A549 (cell line): ENCODE results near the gene GPR158. TPM values are rescaled to one million over a fixed set of nuclear protein-coding genes. Genes with fewer than 3 reads are reported as not detected.
A peak's percentile ranks its signal among the peaks of the same experiment; 100 is the strongest.

ENCODE experiments used
- ATAC-seq, 2 experiments: fragments of 200-7000 bp in 1 of 2; fragments of >200 bp in 1 of 2; cut with Nextera tagmentation in 1 of 2; cut with Tn5 transposase in 1 of 2; 3 replicates each; pipeline versions ENCODE4 v1.8.0 to v1.9.1; 2018 to 2020; ENCODE audit warnings: mild to moderate bottlenecking in 1 of 2, moderate library complexity in 1 of 2
- CTCF ChIA-PET: fragments of 300-600 bp; sonication (Branson Sonifier 250); formaldehyde crosslinking; extraction: SDS; loops from one replicate; lab custom pipeline; 2021; ENCODE audit warnings: antibody characterized with exemption, inconsistent platforms; lab: Yijun Ruan, JAX
- POLR2A ChIA-PET: fragments of 350-600 bp; formaldehyde crosslinking; extraction: SDS; loops from one replicate; lab custom pipeline; 2021; ENCODE audit warnings: antibody characterized with exemption, inconsistent platforms; lab: Yijun Ruan, JAX
- DNase-seq, 2 experiments: peaks; one replicate each; pipeline versions ENCODE4 v3.0.0 to v3.0.0-alpha.2; 2011 to 2016; ENCODE audit warnings: low read depth in 1 of 2, low spot score in 1 of 2
- FAIRE-seq: peaks from 2 replicates; lab custom pipeline; 2011; peaks lifted over from hg19 to GRCh38; lab: Jason Lieb, UNC
- H3K27ac ChIP-seq, 2 experiments: fragments of >200 bp; sonication (Bioruptor Twin); formaldehyde crosslinking; 3 replicates each; pipeline ENCODE4 v1.5.1; 2016 to 2017
- H3K4me1 ChIP-seq: fragments of >200 bp; sonication (Bioruptor Twin); formaldehyde crosslinking; 3 replicates; pipeline ENCODE4 v1.6.1; 2016
- H3K4me2 ChIP-seq: fragments of >200 bp; sonication (Bioruptor Twin); formaldehyde crosslinking; 3 replicates; pipeline ENCODE4 v1.6.1; 2016
- H3K4me3 ChIP-seq: fragments of >200 bp; sonication (Bioruptor Twin); formaldehyde crosslinking; 3 replicates; pipeline ENCODE4 v1.5.1; 2016
- H3K9me3 ChIP-seq: fragments of >200 bp; sonication (Bioruptor Twin); formaldehyde crosslinking; 3 replicates; pipeline ENCODE4 v1.6.1; 2016
- FOSB ChIP-seq: fragments of 250-450 bp; sonication (Bioruptor Pico); IDR thresholded peaks from 2 replicates; pipeline ENCODE4 v1.5.0; 2020; ENCODE audit warnings: mild to moderate bottlenecking, moderate library complexity
- FOSL2 ChIP-seq, 2 experiments: fragments of 450-650 bp in 1 of 2; fragments of >200 bp in 1 of 2; sonication (Bioruptor Twin) in 1 of 2; formaldehyde crosslinking; IDR thresholded peaks; 2 replicates each; pipeline versions ENCODE4 v1.5.0 to v1.6.1; 2016 to 2020; ENCODE audit warnings: mild to moderate bottlenecking in 1 of 2, moderate library complexity in 1 of 2
- FOXS1 ChIP-seq: fragments of 250-450 bp; sonication (Bioruptor Pico); IDR thresholded peaks from 2 replicates; pipeline ENCODE4 v1.5.0; 2020; ENCODE audit warnings: mild to moderate bottlenecking, moderate library complexity
- HEYL ChIP-seq: fragments of 250-450 bp; sonication (Bioruptor Pico); IDR thresholded peaks from 2 replicates; pipeline ENCODE4 v1.8.0; 2021; ENCODE audit warnings: mild to moderate bottlenecking, moderate library complexity
- HOXB13 ChIP-seq: fragments of 250-450 bp; sonication (Bioruptor Pico); IDR thresholded peaks from 2 replicates; pipeline ENCODE4 v1.5.0; 2020; ENCODE audit warnings: low read depth, mild to moderate bottlenecking, moderate library complexity
- JUN ChIP-seq, 2 experiments: fragments of >200 bp; sonication (Bioruptor Twin); formaldehyde crosslinking; IDR thresholded peaks; 2 replicates in 1 of 2; 3 replicates in 1 of 2; pipeline ENCODE4 v1.6.1; 2016 to 2017
- KDM5A ChIP-seq: fragments of 200-600 bp; sonication (generic); IDR thresholded peaks from 2 replicates; pipeline ENCODE4 v1.6.1; 2016; ENCODE audit warnings: antibody characterized with exemption, mild to moderate bottlenecking
- MAFK ChIP-seq: fragments of 450-650 bp; IDR thresholded peaks from 2 replicates; pipeline ENCODE4 v1.6.1; 2014; ENCODE audit not compliant: partially characterized antibody
- MAZ ChIP-seq: fragments of 150-350 bp; IDR thresholded peaks from 2 replicates; pipeline ENCODE4 v1.6.1; 2014; ENCODE audit warnings: antibody characterized with exemption, low read depth, low read length, borderline replicate concordance
- PHF8 ChIP-seq: fragments of 200-600 bp; sonication (generic); IDR thresholded peaks from 2 replicates; pipeline ENCODE4 v1.6.1; 2016; ENCODE audit warnings: low read depth, mild to moderate bottlenecking, antibody characterized with exemption, moderate library complexity, borderline replicate concordance
- POLR2A ChIP-seq: IDR thresholded peaks from 2 replicates; pipeline ENCODE4 v1.6.1; 2012; ENCODE audit warnings: mild to moderate bottlenecking, low read length
- RARB ChIP-seq: fragments of 250-450 bp; sonication (Bioruptor Pico); IDR thresholded peaks from 2 replicates; pipeline ENCODE4 v1.8.0; 2021; ENCODE audit warnings: mild to moderate bottlenecking, moderate library complexity
- RCOR1 ChIP-seq: fragments of 150-350 bp; IDR thresholded peaks from 2 replicates; pipeline ENCODE4 v1.6.1; 2014; ENCODE audit warnings: antibody characterized with exemption, low read length, low read depth
- RFX5 ChIP-seq: fragments of 450-650 bp; IDR thresholded peaks from 2 replicates; pipeline ENCODE4 v1.7.1; 2014; ENCODE audit warnings: antibody characterized with exemption, mild to moderate bottlenecking, moderate library complexity
- SMC3 ChIP-seq: fragments of >200 bp; sonication (Bioruptor Twin); formaldehyde crosslinking; IDR thresholded peaks from 3 replicates; pipeline ENCODE4 v1.6.1; 2018; ENCODE audit warnings: inconsistent platforms
- TFCP2L1 ChIP-seq: fragments of 250-450 bp; sonication (Bioruptor Pico); IDR thresholded peaks from 2 replicates; pipeline ENCODE4 v1.5.0; 2021; ENCODE audit warnings: mild to moderate bottlenecking
- TP53 ChIP-seq: fragments of 250-450 bp; sonication (Bioruptor Pico); IDR thresholded peaks from 2 replicates; pipeline ENCODE4 v1.5.0; 2021; ENCODE audit warnings: mild to moderate bottlenecking, moderate library complexity
- ZNF302 ChIP-seq: fragments of 250-450 bp; sonication (Bioruptor Pico); IDR thresholded peaks from 2 replicates; pipeline ENCODE4 v1.9.0; 2021; ENCODE audit warnings: inconsistent platforms, mild to moderate bottlenecking, moderate library complexity
- WGBS: methylation state at CpG from one replicate; pipeline ENCODE4 v1.1.6; 2017; ENCODE audit errors: missing lambda C conversion rate; 5-methylcytosine and 5-hydroxymethylcytosine counted together
- polyA plus RNA-seq, 4 experiments: library from polyadenylated mRNA; depleted of rRNA in 3 of 4; stranded (reverse); fragments of >200 nt; fragmentation: RNase III in 1 of 4; extraction: RNeasy Plus Mini Kit Qiagen cat#74134 plus additional on column Dnase treatment in 1 of 4; gene quantifications; 2 replicates in 3 of 4; 3 replicates in 1 of 4; pipeline ENCODE4 v1.2.3, GENCODE V29; 2011 to 2017
- TF ChIP-seq, protein P1 (sequence below): fragments of 250-450 bp; sonication (Bioruptor Pico); IDR thresholded peaks from 2 replicates; pipeline ENCODE4 v1.5.0; 2021; ENCODE audit warnings: mild to moderate bottlenecking, moderate library complexity, borderline replicate concordance
- TF ChIP-seq, protein P2 (sequence below): IDR thresholded peaks from 2 replicates; pipeline ENCODE4 v1.6.1; 2012
- TF ChIP-seq, protein P3 (sequence below): fragments of 200-600 bp; sonication (generic); IDR thresholded peaks from 2 replicates; pipeline ENCODE4 v1.6.1; 2016; ENCODE audit warnings: antibody characterized with exemption, mild to moderate bottlenecking, moderate library complexity

Gene GPR158
- polyA plus RNA-seq, 2 of the 4 experiments (the other 2 are of a cell fraction) = 0.01 to 0.03 TPM

DNA sequence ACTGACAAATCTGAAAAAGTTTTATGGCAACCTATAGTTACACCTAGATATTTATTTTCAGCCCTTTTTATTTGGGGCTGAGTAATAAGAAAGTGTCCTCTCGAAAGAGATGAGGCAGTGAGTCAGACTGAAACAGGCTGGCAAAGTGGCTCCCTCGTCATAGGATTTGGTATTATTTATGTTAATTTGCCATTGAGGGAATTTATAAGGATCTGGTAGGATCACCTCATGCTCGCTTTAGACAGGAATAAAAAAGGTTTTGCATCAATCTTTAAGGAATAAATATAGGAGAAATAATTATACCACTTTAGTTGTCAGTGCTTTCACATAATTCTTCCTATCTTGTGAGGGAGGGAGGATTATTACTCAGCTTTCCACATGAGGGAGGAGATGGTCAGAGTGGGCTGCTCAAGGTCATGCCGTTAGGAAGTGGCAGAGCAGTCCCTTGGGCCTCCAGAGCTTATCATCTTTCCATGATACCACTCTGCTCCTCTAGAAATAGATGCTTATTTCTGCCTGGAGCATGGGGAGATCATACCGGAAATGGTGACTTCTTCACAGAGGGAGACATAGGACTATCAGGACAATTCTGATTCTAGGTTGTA is 356.8 kb downstream of the GPR158 start:
- ChIA-PET POLR2A (no interaction called here), CTCF (no interaction called here)
- DNase-seq = no peak
- WGBS = 19% methylated on average over 5 of the region's 5 CpGs
- Histone ChIP-seq H3K4me3 (no peak overlapping the region), H3K9me3 (no peaks in the 10 kb centered on the region), H3K4me1 (no peaks in the 10 kb centered on the region), H3K27ac (no peak overlapping the region), H3K4me2 (no peak overlapping the region)
- no peak for FAIRE-seq
- no peak for ATAC-seq
- TF ChIP-seq, protein P1, sequence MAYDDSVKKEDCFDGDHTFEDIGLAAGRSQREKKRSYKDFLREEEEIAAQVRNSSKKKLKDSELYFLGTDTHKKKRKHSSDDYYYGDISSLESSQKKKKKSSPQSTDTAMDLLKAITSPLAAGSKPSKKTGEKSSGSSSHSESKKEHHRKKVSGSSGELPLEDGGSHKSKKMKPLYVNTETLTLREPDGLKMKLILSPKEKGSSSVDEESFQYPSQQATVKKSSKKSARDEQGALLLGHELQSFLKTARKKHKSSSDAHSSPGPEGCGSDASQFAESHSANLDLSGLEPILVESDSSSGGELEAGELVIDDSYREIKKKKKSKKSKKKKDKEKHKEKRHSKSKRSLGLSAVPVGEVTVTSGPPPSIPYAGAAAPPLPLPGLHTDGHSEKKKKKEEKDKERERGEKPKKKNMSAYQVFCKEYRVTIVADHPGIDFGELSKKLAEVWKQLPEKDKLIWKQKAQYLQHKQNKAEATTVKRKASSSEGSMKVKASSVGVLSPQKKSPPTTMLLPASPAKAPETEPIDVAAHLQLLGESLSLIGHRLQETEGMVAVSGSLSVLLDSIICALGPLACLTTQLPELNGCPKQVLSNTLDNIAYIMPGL (CRISPR knock-in tag) = no peak
- TF ChIP-seq FOSL2 (IDR thresholded peaks at IDR 0.05) (no peak), FOSL2 (CRISPR knock-in tag; IDR thresholded peaks at IDR 0.05) (no peak), FOXS1 (CRISPR knock-in tag) (no peak)

DNA sequence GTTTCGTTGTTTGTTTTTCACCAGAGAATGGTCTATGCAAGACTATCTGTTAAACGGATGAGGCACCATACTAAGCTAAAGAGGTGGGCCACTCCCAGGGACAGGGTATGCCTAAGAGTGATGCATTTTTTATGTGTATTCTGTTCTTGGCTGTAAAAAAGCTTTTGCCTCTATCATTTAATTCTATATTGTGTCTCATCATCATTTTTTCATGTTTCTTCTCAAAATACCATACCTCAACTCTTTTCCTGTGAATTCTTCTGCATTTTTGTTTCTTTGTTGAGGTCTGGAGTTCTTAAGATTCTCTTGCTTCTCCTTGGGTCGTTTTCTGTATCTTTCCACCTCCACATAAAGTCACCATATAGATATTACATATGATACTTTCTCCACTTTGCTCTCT is 357.4 kb downstream of the GPR158 start:
- H3K4me3 ChIP-seq = no peak overlapping the region
- no peaks in the 10 kb centered on the region for H3K4me1 ChIP-seq
- TF ChIP-seq MAFK (peak; percentile 63), FOXS1 (CRISPR knock-in tag) (no peak)
- H3K4me2 ChIP-seq = no peak overlapping the region
- ATAC-seq (no peak), DNase-seq (no peak), FAIRE-seq (no peak)
- POLR2A ChIA-PET = no interaction called here
- CTCF ChIA-PET = no interaction called here
- WGBS = 28% methylated on average over 3 of the region's 3 CpGs
- no peaks in the 10 kb centered on the region for H3K9me3 ChIP-seq
- H3K27ac ChIP-seq = no peak overlapping the region

DNA sequence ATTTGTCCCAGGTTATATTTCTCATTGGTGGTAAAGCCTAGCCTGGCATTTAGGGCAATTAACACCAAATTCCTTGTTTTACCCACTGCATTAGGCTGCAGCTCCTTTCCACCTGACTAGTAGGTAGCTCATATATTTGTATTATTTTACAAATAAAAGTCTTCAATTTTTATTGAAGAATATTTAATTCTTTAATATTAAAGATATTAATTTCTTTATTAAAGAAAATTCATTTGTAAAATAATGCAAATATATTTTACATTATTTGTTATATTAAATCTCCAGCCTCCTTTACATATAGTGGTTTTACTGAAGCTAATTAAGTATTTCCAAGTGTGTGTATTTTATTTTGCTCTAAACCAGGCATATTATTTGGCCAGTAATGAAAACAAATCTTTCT is 361.2 kb downstream of the GPR158 start:
- FAIRE-seq (no peak), ATAC-seq (no peak), DNase-seq (no peak)
- Histone ChIP-seq H3K4me3 (no peak overlapping the region), H3K27ac (no peak overlapping the region), H3K4me2 (no peak overlapping the region), H3K9me3 (no peaks in the 10 kb centered on the region), H3K4me1 (no peaks in the 10 kb centered on the region)
- ChIA-PET POLR2A (no interaction called here), CTCF (no interaction called here)
- TF ChIP-seq FOXS1 (CRISPR knock-in tag) (no peak), HOXB13 (CRISPR knock-in tag) (no peak), RFX5 (no peak), RARB (CRISPR knock-in tag) (no peak), TFCP2L1 (CRISPR knock-in tag) (no peak), RCOR1 (no peak), POLR2A (no peak), MAZ (no peak), KDM5A (no peak), JUN (IDR thresholded peaks at IDR 0.05) (no peak), TP53 (CRISPR knock-in tag) (no peak), FOSB (CRISPR knock-in tag) (no peak), SMC3 (no peak), ZNF302 (CRISPR knock-in tag) (no peak), PHF8 (no peak), HEYL (CRISPR knock-in tag) (no peak)
- TF ChIP-seq, protein P2, sequence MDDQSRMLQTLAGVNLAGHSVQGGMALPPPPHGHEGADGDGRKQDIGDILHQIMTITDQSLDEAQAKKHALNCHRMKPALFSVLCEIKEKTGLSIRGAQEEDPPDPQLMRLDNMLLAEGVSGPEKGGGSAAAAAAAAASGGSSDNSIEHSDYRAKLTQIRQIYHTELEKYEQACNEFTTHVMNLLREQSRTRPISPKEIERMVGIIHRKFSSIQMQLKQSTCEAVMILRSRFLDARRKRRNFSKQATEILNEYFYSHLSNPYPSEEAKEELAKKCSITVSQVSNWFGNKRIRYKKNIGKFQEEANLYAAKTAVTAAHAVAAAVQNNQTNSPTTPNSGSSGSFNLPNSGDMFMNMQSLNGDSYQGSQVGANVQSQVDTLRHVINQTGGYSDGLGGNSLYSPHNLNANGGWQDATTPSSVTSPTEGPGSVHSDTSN = no peak
- TF ChIP-seq, protein P3, sequence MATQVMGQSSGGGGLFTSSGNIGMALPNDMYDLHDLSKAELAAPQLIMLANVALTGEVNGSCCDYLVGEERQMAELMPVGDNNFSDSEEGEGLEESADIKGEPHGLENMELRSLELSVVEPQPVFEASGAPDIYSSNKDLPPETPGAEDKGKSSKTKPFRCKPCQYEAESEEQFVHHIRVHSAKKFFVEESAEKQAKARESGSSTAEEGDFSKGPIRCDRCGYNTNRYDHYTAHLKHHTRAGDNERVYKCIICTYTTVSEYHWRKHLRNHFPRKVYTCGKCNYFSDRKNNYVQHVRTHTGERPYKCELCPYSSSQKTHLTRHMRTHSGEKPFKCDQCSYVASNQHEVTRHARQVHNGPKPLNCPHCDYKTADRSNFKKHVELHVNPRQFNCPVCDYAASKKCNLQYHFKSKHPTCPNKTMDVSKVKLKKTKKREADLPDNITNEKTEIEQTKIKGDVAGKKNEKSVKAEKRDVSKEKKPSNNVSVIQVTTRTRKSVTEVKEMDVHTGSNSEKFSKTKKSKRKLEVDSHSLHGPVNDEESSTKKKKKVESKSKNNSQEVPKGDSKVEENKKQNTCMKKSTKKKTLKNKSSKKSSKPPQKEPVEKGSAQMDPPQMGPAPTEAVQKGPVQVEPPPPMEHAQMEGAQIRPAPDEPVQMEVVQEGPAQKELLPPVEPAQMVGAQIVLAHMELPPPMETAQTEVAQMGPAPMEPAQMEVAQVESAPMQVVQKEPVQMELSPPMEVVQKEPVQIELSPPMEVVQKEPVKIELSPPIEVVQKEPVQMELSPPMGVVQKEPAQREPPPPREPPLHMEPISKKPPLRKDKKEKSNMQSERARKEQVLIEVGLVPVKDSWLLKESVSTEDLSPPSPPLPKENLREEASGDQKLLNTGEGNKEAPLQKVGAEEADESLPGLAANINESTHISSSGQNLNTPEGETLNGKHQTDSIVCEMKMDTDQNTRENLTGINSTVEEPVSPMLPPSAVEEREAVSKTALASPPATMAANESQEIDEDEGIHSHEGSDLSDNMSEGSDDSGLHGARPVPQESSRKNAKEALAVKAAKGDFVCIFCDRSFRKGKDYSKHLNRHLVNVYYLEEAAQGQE = no peak
